Upper lobe of left lung (tissue), 6 donors: ENCODE results near the gene MAP3K3. TPM values are rescaled to one million over a fixed set of nuclear protein-coding genes. Genes with fewer than 3 reads are reported as not detected.

Source experiments
- ATAC-seq, 2 donors: fragments of 200-7000 bp; cut with Tn5 transposase; one replicate each; pipeline ENCODE4 v1.9.1; 2022; ENCODE audit warnings: mild to moderate bottlenecking in 2 of 2, moderate library complexity in 2 of 2; ENCODE audit not compliant: low FRiP score in 2 of 2
- DNase-seq, 2 donors: peaks; one replicate each; pipeline ENCODE4 v3.0.0-alpha.2; 2019 to 2020
- H3K27ac ChIP-seq, 4 donors: fragments of 200-600 bp; sonication (generic); one replicate each; pipeline ENCODE4 v1.5.1; 2016 to 2019
- H3K27me3 ChIP-seq, 4 donors: fragments of 200-600 bp; sonication (generic); one replicate each; pipeline ENCODE4 v1.5.1; 2017 to 2019
- H3K36me3 ChIP-seq, 4 donors: fragments of 200-600 bp; sonication (generic); one replicate each; pipeline ENCODE4 v1.5.1; 2016 to 2019
- H3K4me1 ChIP-seq, 4 donors: fragments of 200-600 bp; sonication (generic); one replicate each; pipeline ENCODE4 v1.5.1; 2018 to 2019
- H3K4me3 ChIP-seq, 4 donors: fragments of 200-600 bp; sonication (generic); one replicate each; pipeline ENCODE4 v1.5.1; 2017 to 2019; ENCODE audit warnings: mild to moderate bottlenecking in 2 of 4, moderate library complexity in 1 of 4
- H3K9me3 ChIP-seq, 4 donors: fragments of 200-600 bp; sonication (generic); one replicate each; pipeline ENCODE4 v1.5.1; 2018 to 2019
- CTCF ChIP-seq, 6 experiments: fragments of 450-650 bp in 4 of 6; fragments of 200-600 bp in 2 of 6; sonication (generic) in 2 of 6; IDR thresholded peaks; one replicate each; pipeline ENCODE4 v1.5.1; 2016 to 2019; ENCODE audit warnings: antibody characterized with exemption in 6 of 6
- EP300 ChIP-seq, 4 donors: sonication (generic); formaldehyde crosslinking; IDR thresholded peaks; one replicate each; pipeline ENCODE4 v1.5.1; 2017; ENCODE audit warnings: antibody characterized with exemption in 4 of 4, control low read depth in 2 of 4
- POLR2A ChIP-seq, 4 donors: fragments of 450-650 bp; IDR thresholded peaks; one replicate each; pipeline ENCODE4 v1.5.1; 2016 to 2017; ENCODE audit warnings: antibody characterized with exemption in 4 of 4, mild to moderate bottlenecking in 2 of 4
- POLR2AphosphoS5 ChIP-seq, 2 donors: sonication (generic); formaldehyde crosslinking; IDR thresholded peaks; one replicate each; pipeline ENCODE4 v1.5.1; 2017; ENCODE audit warnings: antibody characterized with exemption in 2 of 2
- WGBS, 2 donors: methylation state at CpG; one replicate each; pipeline ENCODE4 v1.1.5; 2017 to 2018; 5-methylcytosine and 5-hydroxymethylcytosine counted together
- total RNA-seq, 6 donors: library from RNA; depleted of rRNA in 4 of 6; stranded (reverse); fragments of >200 nt in 4 of 6; gene quantifications; one replicate each; pipeline versions ENCODE4 v1.1.0 to v1.2.1, GENCODE V29; 2016 to 2021
- donor health status: DM: no; HTN: no; CAD: no; lungs with moderate emphysema.
- donor health status: DM: no; HTN: yes; CAD: no; lungs with severe emphysema.

The MAP3K3 gene
- total RNA-seq, 6 donors from 2014 or later, result 55.1 to 116 (median 60.4) TPM

DNA sequence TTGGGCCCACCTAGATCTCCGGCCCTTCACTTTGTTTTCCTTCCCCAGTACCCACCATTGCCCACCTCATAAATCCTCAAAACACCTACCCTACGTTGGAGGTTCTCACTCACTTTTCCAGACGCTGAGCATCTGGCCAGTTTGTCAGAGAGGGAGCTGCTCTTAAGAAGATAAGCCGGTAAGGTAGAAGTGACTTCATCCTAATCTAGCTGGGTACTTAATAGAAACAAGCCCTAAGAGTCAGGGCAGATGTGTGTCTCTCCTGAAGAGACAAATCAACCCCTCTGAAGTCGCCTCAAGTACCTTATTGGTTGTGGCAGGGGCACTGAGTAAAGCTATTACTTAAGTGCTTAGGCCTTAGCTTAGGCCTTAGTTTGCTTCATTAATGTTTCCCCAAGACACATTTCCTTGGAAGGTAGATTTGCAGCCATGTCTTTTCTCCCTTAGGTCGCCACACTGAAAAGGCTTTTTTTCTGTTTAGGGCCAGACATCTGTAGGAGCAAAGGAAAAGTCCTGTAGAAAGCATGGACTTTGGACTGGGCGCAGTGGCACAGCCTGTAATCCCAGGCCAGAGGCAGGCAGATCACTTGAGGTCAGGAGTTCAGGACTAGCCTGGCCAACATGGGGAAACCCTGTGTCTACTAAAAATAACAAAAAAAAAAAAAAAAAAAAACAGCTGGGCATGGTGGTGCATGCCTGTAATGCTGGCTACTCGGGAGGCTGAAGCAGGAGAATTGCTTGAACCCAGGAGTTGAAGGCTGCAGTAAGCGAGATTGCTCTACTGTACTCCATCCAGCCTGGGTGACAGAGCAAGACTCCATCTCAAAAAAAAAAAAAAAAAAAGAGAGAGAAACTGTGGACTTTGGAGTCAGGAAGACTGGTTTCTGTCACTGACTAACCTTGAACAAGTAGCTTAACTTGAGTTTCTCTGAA, 20.5 kb upstream of the MAP3K3 start:
- H3K36me3 ChIP-seq, result peaks cover 4 to 24% (median 22%) of the 10 kb centered on the region in 4 donors
- H3K9me3 ChIP-seq, result no peaks in the 10 kb centered on the region
- TF ChIP-seq EP300 (IDR thresholded peaks at IDR 0.05) (no peak), CTCF (IDR thresholded peaks at IDR 0.05) (no peak), POLR2AphosphoS5 (IDR thresholded peaks at IDR 0.05) (no peak), POLR2A (IDR thresholded peaks at IDR 0.05) (no peak)
- peak overlapping the region; percentile 50 to 78 (median 70) for H3K4me3 ChIP-seq
- H3K27me3 ChIP-seq, result no peaks in the 10 kb centered on the region
- H3K27ac ChIP-seq, result peak overlapping the region; percentile 82 to 89 (median 87)
- H3K4me1 ChIP-seq, result peaks cover 12 to 29% (median 16%) of the 10 kb centered on the region in 4 donors
- DNase-seq (no peak), ATAC-seq (no peak)
- 49 to 56% methylated on average over 8 to 9 of the region's 9 CpGs for WGBS, 2 donors

- Histone ChIP-seq H3K27ac (peak overlapping the region in 2 of 4 donors; percentile 11 to 57), H3K9me3 (no peaks in the 10 kb centered on the region), H3K4me3 (no peak overlapping the region), H3K27me3 (no peaks in the 10 kb centered on the region), H3K36me3 (peaks cover 22 to 55% (median 40%) of the 10 kb centered on the region in 4 donors), H3K4me1 (no peaks in the 10 kb centered on the region)
- ATAC-seq (no peak), DNase-seq (no peak)
- 64% methylated on average over 6 of the region's 6 CpGs for WGBS, 2 donors
- TF ChIP-seq POLR2A (IDR thresholded peaks at IDR 0.05) (no peak), EP300 (IDR thresholded peaks at IDR 0.05) (no peak)
These were observed 12.2 kb upstream of the MAP3K3 start for GRCh38 chr17:63609816-63610573.

DNA sequence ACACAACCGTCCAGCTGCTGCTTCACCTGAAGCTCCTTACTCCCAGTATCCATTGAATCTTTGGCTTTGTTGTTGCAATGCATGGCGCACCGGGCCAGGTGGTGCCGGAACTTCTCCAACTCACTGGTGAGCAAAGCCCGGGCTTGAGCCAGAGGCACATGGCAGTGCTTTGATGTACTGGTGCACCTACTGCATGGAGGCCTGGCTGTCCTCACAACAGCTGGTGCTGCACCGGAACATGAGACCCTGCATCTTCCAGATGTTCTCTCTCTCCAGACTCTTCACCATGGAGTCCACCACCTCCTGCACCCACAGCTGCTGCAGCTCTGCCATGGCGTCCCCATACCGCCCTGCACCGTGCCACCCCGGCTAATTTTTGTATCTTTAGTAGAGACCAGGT, 11.4 kb upstream of the MAP3K3 start:
- DNase-seq, result peak in 1 of 2 donors; percentile 29
- no peak overlapping the region for H3K27ac ChIP-seq
- no peak for ATAC-seq
- peaks cover 22 to 46% (median 32%) of the 10 kb centered on the region in 4 donors for H3K36me3 ChIP-seq
- H3K27me3 ChIP-seq, result no peaks in the 10 kb centered on the region
- TF ChIP-seq CTCF (IDR thresholded peaks at IDR 0.05), result no peak
- TF ChIP-seq POLR2A (IDR thresholded peaks at IDR 0.05), result no peak
- no peak for TF ChIP-seq POLR2AphosphoS5 (IDR thresholded peaks at IDR 0.05)
- no peak for TF ChIP-seq EP300 (IDR thresholded peaks at IDR 0.05)
- H3K9me3 ChIP-seq, result no peaks in the 10 kb centered on the region
- 93% methylated on average over 9 to 10 of the region's 10 CpGs for WGBS, 2 donors
- H3K4me3 ChIP-seq, result no peak overlapping the region
- no peaks in the 10 kb centered on the region for H3K4me1 ChIP-seq

GRCh38 chr17:63611354-63611753, 10.9 kb upstream of the MAP3K3 start:
- Histone ChIP-seq H3K36me3 (peaks cover 21 to 41% (median 27%) of the 10 kb centered on the region in 4 donors), H3K4me1 (no peaks in the 10 kb centered on the region), H3K4me3 (no peak overlapping the region), H3K27ac (no peak overlapping the region), H3K9me3 (no peaks in the 10 kb centered on the region), H3K27me3 (no peaks in the 10 kb centered on the region)
- TF ChIP-seq CTCF (IDR thresholded peaks at IDR 0.05) (no peak), POLR2AphosphoS5 (IDR thresholded peaks at IDR 0.05) (no peak), POLR2A (IDR thresholded peaks at IDR 0.05) (no peak), EP300 (IDR thresholded peaks at IDR 0.05) (no peak)
- 75 to 90% methylated on average over 3 of the region's 3 CpGs for WGBS, 2 donors
- no peak for DNase-seq
- no peak for ATAC-seq

GRCh38 chr17:63613663-63614062, 8.6 kb upstream of the MAP3K3 start:
- Histone ChIP-seq H3K27me3 (no peaks in the 10 kb centered on the region), H3K4me3 (no peak overlapping the region), H3K4me1 (no peaks in the 10 kb centered on the region), H3K9me3 (no peaks in the 10 kb centered on the region), H3K36me3 (peaks cover 0 to 18% (median 5%) of the 10 kb centered on the region in 4 donors), H3K27ac (no peak overlapping the region)
- WGBS, 2 donors, result 71 to 78% methylated on average over 2 of the region's 2 CpGs
- ATAC-seq (no peak), DNase-seq (peak in 1 of 2 donors; percentile 43)
- no peak for TF ChIP-seq CTCF (IDR thresholded peaks at IDR 0.05)
